HG03060 (cell line): ENCODE results near the gene RASGRF2.
"Not testable (repeated sequence)": the region's sequence is repeated elsewhere in the genome, so short reads cannot be mapped to it uniquely, and the experiment has no call there.

Source experiments
- ATAC-seq: cut with Tn5 transposase; IDR thresholded peaks from one replicate; pipeline ENCODE4 v1.9.1; 2021; ENCODE audit warnings: low read depth, moderate number of reproducible peaks; ENCODE audit not compliant: unreplicated experiment

The RASGRF2 gene

DNA sequence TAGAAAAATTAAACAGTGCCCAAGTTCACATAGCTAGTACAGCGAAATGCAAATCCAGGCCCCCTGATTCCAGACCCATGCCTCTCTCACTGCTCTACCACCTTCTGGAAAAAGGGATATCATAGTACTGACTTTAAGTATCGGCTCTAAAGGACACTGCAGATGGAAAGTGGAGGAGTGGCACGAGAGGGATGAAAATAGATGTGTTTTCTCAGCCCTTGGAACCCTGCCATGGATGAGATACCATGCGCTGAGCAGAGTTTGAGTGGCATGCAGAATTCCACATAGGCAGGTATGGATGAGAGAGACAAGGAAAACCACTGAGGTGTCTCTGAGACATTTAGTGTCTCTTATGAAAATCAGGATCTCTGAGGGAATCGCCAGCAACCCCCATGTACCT lies 291.8 kb downstream of the RASGRF2 start:
- no peak for ATAC-seq

DNA sequence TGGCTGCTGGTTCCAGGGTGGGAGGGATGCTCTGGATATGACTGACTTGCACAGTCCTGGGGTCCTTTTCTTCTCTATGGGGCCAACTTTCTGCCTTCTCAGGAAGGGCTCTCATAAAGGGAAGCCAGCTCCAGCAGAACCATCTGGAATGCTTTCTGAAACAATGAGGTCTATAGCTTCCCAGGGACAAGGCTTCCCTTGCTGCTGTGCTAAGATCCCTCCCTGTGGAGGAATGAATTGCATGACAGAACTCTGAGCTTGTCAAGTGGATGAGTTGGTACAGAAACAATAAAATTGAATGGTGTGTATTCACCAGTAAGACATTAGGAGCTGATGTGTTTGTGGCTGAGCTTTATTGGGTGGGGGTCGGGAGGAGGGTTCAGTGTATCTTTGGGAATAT lies 292.7 kb downstream of the RASGRF2 start:
- ATAC-seq: no peak

DNA sequence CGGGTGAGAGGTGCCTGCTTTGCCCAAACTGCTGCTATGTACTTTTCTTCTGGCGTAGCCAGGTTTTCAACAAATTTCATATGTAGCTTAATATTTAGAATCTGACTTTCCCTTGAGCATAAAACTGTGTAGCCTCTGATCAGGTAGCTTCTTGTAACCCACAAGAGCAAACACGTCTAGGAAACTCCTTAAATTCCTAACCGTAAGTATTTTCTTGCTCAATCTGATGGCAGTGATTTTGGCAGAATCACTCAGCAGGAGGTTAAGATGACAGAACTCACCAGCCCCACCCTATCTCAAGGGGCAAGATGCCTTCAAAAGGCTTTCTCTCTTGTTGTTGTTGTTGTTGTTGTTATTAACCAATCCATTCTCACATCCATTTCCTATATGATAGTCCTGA lies 293.7 kb downstream of the RASGRF2 start:
- ATAC-seq: no peak

DNA sequence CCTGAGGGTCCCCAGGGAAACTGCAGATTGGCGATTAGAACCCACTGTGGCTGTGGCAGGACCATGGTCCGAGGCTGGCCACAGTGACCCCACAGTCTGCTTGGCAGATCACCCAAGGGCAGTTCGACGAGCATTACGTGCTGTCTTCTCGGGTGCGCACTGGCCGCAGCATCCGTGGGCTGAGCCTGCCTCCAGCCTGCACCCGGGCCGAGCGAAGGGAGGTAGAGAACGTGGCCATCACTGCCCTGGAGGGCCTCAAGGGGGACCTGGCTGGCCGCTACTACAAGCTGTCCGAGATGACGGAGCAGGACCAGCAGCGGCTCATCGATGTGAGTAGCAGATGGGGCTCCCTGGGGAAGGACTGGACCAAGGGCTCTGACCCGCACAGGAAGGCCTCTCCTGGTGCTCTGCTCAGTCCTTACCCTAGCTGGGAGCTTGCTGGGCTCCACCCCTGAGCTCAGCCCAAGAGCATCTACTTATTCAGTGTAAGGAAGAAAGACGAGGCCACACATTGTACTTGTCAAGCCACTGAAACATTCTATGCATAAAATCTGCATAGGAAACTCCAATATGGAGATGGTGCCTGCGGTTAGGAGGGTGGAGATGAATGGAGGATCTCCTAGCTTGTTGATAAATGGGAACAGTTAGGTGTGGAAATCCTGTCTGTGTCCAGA lies 294.9 kb downstream of the RASGRF2 start:
- no peak for ATAC-seq

DNA sequence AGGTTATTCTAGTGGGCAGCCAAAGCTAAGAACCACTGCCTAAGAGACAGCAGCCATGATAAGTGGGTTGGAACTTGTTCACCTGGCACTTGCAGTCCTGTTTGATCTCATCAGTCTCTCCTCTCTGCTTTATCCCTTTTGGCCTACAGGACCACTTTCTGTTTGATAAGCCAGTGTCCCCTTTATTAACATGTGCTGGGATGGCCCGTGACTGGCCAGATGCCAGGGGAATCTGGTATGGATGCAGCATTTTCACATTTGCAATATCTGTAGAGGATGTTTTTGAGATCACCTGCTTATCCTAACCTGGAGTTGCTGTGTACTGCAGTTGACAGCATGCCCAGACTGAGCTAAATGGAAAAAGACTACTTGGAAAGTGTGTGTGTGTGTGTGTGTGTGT lies 296.6 kb downstream of the RASGRF2 start:
- no peak for ATAC-seq

DNA sequence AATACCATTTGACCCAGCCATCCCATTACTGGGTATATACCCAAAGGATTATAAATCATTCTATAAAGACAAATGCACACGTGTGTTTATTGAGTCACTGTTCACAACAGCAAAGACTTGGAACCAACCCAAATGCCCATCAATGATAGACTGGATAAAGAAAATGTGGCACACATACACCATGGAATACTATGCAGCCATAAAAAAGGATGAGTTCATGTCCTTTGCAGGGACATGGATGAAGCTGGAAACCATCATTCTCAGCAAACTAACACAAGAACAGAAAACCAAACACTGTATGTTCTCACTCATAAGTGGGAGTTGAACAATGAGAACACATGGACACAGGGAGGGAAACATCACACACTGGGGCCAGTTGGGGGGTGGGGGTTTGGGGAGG lies 302.6 kb downstream of the RASGRF2 start:
- not testable (repeated sequence) for ATAC-seq

DNA sequence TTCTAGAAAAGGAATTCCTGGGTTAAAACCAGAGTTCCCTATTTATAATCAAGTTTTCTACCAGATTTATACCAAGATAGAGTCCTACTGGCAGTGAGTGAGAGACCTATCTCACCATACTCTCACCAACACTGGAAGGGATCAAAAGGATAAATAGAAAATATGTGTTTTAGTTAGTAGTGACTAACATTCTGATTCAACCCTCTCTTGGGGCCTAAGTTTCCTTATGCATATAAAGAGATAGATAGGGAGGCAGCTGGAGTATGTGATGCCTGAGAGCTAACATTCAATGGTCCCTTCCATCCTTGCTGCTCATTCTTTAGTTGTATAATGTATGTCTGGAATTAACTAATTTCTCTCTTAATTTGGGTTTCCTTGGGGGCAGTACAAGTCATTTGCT lies 304.9 kb downstream of the RASGRF2 start:
- no peak for ATAC-seq

DNA sequence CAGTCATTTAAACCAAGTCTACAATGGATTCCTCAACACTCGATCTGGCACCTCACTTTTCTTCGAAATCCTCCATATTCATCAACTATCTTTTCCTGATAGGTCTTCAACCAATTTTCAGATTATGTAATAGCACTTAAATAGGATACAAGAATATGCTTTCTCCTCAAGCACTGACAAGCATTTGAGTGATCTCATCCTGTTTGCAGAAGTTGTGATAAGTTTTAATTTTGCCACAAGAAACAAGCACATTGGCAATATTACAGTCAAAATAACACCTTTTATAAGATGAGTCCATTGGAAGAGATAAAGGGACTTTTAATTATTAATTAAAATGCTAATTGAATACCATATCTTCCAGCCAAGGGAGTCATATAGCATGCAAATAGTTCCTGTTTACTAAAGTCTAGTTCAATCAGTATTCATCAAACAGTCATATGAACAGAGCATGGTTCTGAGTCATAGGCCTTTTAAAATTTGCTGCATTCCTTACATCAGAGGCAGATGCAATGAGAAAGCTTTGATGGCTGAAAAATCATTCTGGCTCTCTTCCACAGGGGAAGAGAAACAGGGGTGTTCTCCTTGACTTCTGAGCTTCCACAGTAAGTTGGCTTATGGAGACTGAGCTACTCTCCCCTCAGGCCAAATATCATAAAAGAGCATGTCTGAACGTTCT lies 308.5 kb downstream of the RASGRF2 start:
- peak; percentile 55 for ATAC-seq

DNA sequence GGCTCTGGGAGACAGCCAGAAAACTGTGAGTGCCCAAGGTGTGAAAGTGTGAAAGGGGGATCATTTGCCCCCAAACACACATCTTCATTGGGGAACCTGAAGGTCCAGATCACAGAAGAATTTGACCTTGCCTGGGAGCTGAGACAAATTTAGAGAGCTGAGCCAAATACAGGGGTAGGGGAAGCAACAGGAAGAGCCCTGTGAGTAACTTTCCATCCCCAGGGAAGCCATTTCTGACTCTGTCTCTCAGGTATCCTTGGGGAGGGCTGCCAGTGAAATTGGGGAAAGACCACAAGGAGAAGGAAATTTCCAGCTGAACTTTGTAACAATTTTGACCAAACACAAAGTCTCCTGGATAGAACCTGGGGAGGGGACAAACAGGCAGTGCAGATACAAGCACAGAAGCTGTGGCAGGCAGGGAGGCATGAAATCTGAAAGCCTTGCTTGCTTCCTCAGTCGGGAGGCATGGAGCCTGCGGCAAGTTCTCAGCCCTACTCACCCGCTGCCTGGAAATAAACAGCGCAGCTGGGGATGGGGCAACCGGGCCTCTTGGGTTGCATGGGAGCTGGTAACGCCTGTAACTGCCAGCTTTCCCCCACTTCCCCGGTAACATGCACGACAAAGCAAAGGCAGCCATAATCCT lies 309.7 kb downstream of the RASGRF2 start:
- ATAC-seq: no peak

DNA sequence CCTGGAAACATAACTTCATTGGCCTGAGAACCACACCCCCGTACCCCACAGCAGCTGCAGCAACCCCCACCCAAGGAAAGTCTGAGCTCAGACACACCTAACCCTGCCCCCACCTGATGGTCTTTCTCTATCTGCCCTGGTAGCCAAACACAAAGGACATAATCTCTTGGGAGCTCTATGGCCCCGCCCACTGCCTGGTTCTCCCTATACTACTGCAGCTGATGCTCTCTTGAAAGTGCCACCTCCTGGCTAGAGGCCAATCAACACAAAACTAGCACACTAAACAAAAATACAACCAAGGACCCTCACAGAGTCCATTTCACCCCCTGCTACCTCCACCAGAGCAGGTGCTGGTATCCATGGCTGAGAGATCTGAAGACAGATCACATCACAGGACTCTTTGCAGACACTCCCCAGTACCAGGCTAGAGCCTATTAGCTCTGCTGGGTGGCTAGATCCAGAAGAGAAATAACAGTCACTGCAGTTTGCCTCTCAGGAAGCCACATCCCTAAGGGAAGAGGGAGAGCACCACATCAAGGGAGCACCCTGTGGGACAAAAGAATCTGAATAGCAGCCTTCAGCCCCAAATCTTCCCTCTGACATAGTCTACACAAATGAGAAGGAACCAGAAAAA lies 310.3 kb downstream of the RASGRF2 start:
- ATAC-seq: not testable (repeated sequence)
